ENCODE data around the gene EIF3K. TPM values are rescaled to one million over a fixed set of nuclear protein-coding genes. Genes with fewer than 3 reads are reported as not detected.
A peak's percentile ranks its signal among the peaks of the same experiment; 100 is the strongest.

The EIF3K gene
- total RNA-seq, 1 experiment from 2014 or later, result 2,011 TPM

DNA sequence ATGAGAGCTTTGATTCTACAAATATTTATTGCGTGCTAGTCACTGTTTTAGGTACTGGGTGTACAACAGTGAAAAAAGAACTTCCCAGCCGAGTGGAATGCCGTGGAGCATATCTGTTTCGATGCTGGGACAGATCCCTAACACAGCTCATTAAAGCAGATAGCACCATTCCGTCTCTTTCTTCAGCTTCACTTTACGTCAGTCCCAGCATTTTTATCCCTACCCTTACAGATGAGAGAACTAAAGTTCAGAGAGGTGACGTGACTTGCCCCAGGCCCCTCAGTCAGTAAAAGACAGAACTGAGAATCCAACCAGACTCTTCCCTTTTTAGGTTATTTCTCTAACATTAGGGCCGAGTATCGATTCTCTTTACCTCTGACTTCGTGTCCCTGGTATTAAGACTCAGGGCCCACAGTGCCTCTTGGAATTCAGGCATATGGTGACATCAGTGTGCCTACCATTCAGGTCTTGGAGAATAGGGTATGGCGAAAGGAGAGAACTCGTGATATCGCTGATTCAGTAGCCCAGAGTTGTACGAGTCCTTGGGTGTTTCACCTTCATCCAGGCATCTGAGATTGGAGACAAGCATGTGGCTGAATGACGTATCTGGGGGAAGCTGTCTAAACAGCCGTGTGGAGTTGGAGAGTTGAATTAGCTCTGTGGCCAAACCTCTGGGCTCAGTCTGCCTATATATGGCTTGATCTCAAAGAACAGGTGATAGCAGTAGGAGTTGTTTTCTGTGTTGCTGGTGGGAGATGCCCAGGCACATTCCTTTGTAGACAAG is 55.6 kb downstream of the EIF3K start:
- ATAC-seq (no peak), DNase-seq (ENCODE audit: low read depth, low spot score) (no peak)
- Histone ChIP-seq H3K4me3 (ENCODE audit: low read depth in 2 of 2, low read length in 2 of 2) (no peak overlapping the region), H3K9me3 (ENCODE audit: control insufficient read depth, insufficient read depth, low read depth, low read length) (no peaks in the 10 kb centered on the region), H3K36me3 (ENCODE audit: control insufficient read depth, insufficient read depth, low read length) (0 out of 2 replicates have a peak, but pooled peaks cover 7% of the 10 kb centered on the region), H3K4me1 (ENCODE audit: control insufficient read depth, insufficient read depth, low read length) (peaks cover 92% of the 10 kb centered on the region), H3K27ac (ENCODE audit: low read length) (peak overlapping the region; percentile 98), H3K27me3 (ENCODE audit: control insufficient read depth, insufficient read depth, low read length) (no peaks in the 10 kb centered on the region)
- in situ Hi-C loops (cut with HindIII; ENCODE audit: low pct_unique_long_range_greater_than_20kb, low sequenced_read_pairs) (loop anchor here (25.0 kb wide), 2 partner anchors 1113 to 1663 kb away; partner anchors contain the start of genes C19orf47, LEUTX and PLD3), intact Hi-C loops (cut with micrococcal nuclease; ENCODE audit: unreplicated experiment) (no loop called here)
- CTCF ChIA-PET, result interaction anchor here (0.6 to 0.8 kb wide), 2 partner anchors 30 to 40 kb away, joined by 3 to 9 read pairs; no protein-coding TSS in a partner anchor
- TSS peak; percentile 25 for BruUV-seq (replicated peaks)
- TF ChIP-seq, protein P1, sequence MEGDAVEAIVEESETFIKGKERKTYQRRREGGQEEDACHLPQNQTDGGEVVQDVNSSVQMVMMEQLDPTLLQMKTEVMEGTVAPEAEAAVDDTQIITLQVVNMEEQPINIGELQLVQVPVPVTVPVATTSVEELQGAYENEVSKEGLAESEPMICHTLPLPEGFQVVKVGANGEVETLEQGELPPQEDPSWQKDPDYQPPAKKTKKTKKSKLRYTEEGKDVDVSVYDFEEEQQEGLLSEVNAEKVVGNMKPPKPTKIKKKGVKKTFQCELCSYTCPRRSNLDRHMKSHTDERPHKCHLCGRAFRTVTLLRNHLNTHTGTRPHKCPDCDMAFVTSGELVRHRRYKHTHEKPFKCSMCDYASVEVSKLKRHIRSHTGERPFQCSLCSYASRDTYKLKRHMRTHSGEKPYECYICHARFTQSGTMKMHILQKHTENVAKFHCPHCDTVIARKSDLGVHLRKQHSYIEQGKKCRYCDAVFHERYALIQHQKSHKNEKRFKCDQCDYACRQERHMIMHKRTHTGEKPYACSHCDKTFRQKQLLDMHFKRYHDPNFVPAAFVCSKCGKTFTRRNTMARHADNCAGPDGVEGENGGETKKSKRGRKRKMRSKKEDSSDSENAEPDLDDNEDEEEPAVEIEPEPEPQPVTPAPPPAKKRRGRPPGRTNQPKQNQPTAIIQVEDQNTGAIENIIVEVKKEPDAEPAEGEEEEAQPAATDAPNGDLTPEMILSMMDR (IDR thresholded peaks at IDR 0.05), result no peak
- TF ChIP-seq SIN3A (IDR thresholded peaks at IDR 0.05; ENCODE audit: borderline replicate concordance, insufficient read depth, low read depth, low read length), result no peak
- no peak for TF ChIP-seq POLR2AphosphoS5 (IDR thresholded peaks at IDR 0.05; ENCODE audit: low read depth, low read length)
- TF ChIP-seq, protein P2, sequence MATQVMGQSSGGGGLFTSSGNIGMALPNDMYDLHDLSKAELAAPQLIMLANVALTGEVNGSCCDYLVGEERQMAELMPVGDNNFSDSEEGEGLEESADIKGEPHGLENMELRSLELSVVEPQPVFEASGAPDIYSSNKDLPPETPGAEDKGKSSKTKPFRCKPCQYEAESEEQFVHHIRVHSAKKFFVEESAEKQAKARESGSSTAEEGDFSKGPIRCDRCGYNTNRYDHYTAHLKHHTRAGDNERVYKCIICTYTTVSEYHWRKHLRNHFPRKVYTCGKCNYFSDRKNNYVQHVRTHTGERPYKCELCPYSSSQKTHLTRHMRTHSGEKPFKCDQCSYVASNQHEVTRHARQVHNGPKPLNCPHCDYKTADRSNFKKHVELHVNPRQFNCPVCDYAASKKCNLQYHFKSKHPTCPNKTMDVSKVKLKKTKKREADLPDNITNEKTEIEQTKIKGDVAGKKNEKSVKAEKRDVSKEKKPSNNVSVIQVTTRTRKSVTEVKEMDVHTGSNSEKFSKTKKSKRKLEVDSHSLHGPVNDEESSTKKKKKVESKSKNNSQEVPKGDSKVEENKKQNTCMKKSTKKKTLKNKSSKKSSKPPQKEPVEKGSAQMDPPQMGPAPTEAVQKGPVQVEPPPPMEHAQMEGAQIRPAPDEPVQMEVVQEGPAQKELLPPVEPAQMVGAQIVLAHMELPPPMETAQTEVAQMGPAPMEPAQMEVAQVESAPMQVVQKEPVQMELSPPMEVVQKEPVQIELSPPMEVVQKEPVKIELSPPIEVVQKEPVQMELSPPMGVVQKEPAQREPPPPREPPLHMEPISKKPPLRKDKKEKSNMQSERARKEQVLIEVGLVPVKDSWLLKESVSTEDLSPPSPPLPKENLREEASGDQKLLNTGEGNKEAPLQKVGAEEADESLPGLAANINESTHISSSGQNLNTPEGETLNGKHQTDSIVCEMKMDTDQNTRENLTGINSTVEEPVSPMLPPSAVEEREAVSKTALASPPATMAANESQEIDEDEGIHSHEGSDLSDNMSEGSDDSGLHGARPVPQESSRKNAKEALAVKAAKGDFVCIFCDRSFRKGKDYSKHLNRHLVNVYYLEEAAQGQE (IDR thresholded peaks at IDR 0.05; ENCODE audit: insufficient read depth in 1 of 2, low read depth in 2 of 2, low read length in 1 of 2), result no peak
- TF ChIP-seq TCF7L2 (IDR thresholded peaks at IDR 0.05; ENCODE audit: low read depth, low read length), result no peak
- POLR2A ChIA-PET, result no interaction called here

DNA sequence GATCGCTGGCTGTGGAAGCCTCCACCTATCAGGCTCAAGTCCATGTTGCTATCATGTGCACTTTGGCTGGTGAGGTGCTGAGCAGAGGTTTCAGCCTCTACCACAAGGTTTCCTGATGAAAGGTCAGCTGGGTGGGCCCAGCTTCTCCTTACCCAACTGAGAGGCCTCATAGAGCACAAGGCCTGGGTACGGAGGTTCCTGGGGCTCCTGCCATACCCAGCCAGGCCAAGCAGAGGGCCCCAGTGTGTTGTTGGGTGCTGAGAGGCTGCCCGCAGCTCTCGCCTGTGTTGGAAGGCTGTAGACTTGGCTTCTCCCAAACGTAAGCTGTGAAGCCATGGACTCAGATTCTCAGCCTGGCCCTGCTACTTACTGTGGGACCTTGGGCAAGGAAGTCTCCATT is 56.6 kb downstream of the EIF3K start:
- no peak overlapping the region for H3K4me3 ChIP-seq (ENCODE audit: low read depth in 2 of 2, low read length in 2 of 2)
- DNase-seq (ENCODE audit: low read depth, low spot score) (no peak), ATAC-seq (peak; percentile 5; the same call in 1 of the 2 replicates)
- peaks cover 92% of the 10 kb centered on the region for H3K4me1 ChIP-seq (ENCODE audit: control insufficient read depth, insufficient read depth, low read length)
- no TSS peak for BruUV-seq (replicated peaks)
- intact Hi-C loops (cut with micrococcal nuclease; ENCODE audit: unreplicated experiment) (no loop called here), in situ Hi-C loops (cut with HindIII; ENCODE audit: low pct_unique_long_range_greater_than_20kb, low sequenced_read_pairs) (no loop called here)
- no peaks in the 10 kb centered on the region for H3K9me3 ChIP-seq (ENCODE audit: control insufficient read depth, insufficient read depth, low read depth, low read length)
- peak overlapping the region; percentile 98 for H3K27ac ChIP-seq (ENCODE audit: low read length)
- TF ChIP-seq, protein P2 (IDR thresholded peaks at IDR 0.05; ENCODE audit: insufficient read depth in 1 of 2, low read depth in 2 of 2, low read length in 1 of 2), result no peak
- TF ChIP-seq POLR2AphosphoS5 (IDR thresholded peaks at IDR 0.05; ENCODE audit: low read depth, low read length) (no peak), TCF7L2 (IDR thresholded peaks at IDR 0.05; ENCODE audit: low read depth, low read length) (no peak), SIN3A (IDR thresholded peaks at IDR 0.05; ENCODE audit: borderline replicate concordance, insufficient read depth, low read depth, low read length) (no peak)
- TF ChIP-seq, protein P1 (IDR thresholded peaks at IDR 0.05), result no peak
- POLR2A ChIA-PET, result interaction anchor here (0.5 to 0.7 kb wide), 3 partner anchors 22 to 164 kb away, joined by 3 read pairs; no protein-coding TSS in a partner anchor
- CTCF ChIA-PET, result no interaction called here
- 0 out of 2 replicates have a peak, but pooled peaks cover 7% of the 10 kb centered on the region for H3K36me3 ChIP-seq (ENCODE audit: control insufficient read depth, insufficient read depth, low read length)
- no peaks in the 10 kb centered on the region for H3K27me3 ChIP-seq (ENCODE audit: control insufficient read depth, insufficient read depth, low read length)
